GM21515 (cell line): ENCODE measurements around the gene NVL.
A peak's percentile ranks its signal among the peaks of the same experiment; 100 is the strongest.
"Not testable (repeated sequence)": the region's sequence is repeated elsewhere in the genome, so short reads cannot be mapped to it uniquely, and the experiment has no call there.

Experiments used
- ATAC-seq: cut with Tn5 transposase; IDR thresholded peaks from one replicate; pipeline ENCODE4 v1.9.1; 2021; ENCODE audit not compliant: unreplicated experiment

Gene NVL

GRCh38 chr1:224238212-224238611 lies 91.8 kb downstream of the NVL start:
- no peak for ATAC-seq

DNA sequence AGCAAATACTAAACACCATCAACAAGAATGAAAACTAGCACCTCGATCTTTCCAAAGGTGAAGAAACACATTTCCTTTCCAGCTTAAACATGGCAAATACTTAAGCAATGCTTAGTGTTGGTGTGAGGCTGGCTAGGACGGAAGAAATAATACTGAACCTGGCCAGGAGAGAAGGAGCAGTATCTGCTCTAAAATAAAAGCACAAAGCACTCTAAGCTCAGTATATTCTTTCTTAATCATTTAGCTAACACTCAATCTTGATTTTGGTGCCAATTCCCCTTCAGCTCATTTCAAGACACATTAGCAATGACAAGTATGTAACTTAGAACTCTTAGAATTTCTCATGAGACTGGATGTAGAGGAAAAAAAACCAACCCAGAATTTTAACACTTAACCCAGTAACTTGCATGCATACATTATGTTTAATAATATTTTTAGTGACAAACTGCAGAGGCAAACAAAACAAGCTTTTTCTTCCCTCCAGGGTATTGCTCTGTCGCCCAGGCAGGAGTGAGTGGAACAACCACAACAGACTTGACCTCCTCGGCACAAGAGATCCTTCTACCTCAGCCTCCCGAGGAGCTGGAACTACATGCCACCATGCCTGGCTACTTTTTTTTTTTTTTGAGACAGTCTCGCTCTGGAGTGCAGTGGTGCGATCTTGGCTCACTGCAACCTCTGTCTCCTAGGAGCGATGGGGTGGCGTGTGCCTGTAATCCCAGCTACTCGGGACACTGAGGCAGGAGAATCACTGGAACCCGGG lies 92.7 kb downstream of the NVL start:
- ATAC-seq, result no peak

GRCh38 chr1:224235813-224236493 lies 94.0 kb downstream of the NVL start:
- ATAC-seq, result no peak

GRCh38 chr1:224234017-224234416 lies 96.0 kb downstream of the NVL start:
- ATAC-seq, result no peak

DNA sequence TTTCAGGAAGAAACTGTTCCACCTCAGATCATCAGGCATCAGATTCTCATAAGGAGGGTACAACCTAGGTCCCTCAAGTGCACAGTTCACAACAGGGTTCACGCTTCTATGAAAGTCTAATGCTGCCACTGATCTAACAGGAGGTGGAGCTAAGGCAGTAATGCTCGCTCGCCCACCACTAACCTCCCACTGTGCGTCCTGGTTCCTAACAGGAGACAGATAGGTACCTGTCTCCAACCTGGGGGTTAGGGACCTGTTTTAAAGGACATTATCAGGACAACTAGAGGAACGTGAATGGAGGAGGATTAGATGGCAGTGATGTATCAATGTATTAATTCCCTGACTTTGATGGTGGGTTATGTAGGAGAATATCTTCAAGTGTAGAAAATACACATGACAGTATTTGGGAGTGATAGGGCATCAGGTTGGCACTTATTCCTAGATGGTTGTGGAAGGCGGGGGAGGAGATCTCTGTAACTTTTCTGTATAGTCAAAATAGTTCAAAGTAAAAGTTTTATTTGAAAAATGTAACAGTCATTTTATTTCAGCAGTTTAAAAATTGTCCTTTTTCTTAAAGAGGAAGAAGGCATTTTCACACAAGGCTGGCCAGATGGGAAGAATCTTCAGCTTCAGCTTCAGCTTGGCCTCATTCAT lies 103.0 kb downstream of the NVL start:
- ATAC-seq, result no peak

GRCh38 chr1:224223819-224224714 lies 105.9 kb downstream of the NVL start:
- no peak for ATAC-seq

DNA sequence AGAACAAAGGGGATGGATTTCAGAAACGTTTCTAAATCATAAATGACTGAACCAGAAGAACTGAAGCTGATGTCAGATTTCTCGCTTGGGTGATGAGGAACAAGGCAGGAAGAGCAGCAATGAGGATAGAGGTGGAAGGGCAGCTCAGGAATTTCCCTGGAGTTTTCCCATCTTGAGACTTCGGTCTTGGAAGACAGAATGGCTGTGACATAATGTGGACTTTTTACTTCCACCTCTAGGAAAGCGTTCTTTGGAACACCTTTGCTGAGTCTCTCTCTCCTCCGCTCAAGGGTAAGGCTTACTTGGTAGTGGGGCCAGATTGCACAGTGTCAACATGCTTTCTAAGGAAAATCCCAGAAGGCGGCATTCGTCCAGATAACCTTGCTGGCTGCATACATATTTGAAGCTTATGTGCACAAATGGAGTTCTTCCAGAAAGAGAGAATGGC lies 110.3 kb downstream of the NVL start:
- ATAC-seq, result no peak

DNA sequence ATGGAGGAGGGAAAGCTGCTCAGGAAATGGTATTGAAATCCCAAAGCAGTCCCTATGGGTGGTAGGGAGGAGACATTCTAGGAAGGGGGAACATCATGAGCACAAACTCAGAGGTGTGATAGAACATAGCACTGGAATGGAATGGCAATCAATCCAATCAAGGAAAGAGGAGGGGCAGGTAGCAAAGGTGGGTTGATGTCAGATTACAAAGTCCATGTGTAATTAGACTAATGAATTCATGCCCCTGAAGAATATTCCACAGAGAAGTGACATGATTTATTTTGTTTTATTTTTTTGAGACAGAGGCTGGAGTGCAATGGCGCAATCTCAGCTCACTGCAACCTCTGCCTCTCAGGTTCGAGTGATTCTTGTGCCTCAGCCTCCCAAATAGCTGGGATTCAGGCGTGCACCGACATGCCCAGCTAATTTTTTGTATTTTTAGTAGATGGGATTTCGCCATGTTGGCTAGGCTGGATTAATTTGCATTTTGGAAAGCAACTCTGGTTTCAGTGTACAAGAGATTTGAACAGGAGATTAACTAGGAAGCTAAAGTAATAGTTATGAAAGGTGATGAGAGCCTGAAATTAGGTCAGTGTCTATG lies 110.9 kb downstream of the NVL start:
- ATAC-seq, result no peak

DNA sequence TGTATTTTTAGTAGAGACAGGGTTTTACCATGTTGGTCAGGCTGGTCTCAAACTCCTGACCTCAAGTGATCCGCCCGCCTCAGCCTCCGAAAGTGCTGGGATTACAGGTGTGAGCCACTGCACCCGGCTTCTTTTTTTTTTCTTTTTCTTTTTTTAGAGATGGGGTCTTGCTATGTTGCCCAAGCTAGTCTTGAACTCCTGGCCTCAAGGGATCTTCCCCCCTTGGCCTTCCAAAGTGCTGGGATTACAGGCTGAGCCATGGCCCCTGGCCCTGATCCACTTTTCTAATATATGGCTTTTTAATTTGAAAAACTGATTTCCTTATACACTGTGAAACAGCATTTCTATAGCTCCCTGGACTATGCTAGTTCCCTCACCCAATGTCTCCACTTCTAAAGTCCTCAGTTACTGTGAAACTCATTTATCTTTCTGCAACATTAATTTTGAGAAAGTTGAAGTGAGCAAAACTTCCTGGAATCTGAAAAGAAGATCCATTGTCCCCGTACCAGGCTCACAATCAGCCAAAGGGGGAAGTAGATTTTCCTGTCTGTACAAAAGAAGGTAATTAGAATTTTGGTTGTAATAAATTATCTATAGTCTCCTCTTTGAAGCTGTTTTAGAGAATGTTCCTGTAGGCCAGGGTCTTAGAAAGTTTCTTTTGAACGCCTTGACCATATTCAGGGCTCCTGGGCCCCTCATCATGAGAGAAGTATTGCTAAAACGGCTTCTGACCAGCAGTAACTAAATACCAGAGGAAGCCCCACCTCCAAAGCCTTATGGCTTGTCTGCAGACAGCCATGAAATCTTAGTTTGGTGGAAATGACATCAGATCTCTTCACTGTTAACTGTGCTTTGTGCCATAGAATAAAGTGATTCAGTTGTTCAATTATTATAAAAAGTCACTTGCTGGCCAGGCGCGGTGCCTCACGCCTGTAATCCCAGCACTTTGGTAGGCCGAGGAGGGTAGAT lies 112.0 kb downstream of the NVL start:
- no peak for ATAC-seq

DNA sequence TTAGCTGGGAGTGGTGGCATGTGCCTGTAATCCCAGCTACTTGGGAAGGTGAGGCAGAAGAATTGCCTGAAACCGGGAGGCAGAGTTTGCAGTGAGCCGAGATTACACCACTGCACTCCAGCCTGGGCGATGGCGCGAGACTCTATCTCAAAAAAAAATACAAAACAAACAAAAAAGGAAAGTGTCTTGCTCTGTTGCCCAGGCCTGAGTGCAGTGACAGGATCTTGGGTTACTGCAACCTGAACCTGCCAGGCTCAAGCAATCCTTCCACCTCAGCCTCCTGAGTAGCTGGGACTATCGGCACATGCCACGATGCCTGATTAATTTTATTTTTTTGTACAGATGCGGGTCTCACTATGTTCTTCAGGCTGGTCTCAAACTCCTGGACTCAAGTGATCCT lies 113.6 kb downstream of the NVL start:
- ATAC-seq, result no peak

DNA sequence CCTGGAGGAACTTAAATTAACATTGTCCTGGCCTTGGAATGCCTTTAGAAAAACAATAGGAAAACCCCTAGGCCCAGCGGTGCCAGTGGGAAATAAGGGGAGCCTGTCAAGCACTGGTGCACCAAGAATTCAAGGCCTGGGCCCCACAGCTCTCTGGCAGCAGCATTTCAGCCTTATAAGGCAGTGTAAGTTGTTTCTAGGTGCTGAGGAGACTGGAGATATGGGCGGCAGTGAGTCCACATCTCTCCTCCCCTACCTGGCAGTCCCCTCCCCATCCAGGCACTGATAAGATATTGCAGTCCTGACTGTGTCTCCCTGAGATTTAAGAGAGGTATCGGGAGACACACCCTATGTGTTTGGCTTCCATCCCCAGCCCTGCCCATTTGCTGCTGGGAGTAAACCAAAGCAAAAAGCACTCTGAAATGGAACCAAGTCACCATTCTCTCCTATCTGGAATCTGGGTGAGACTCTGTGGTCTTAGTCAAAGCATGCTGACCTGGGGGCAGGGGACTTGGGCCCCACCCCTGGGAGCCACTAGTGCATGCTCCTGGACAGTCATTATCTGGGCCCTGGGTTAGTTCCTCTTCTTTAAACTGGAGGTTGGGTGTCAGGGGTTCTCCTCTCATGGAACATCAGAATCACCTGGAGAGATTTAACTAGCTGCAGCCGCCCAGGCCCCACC lies 116.4 kb downstream of the NVL start:
- ATAC-seq, result no peak

DNA sequence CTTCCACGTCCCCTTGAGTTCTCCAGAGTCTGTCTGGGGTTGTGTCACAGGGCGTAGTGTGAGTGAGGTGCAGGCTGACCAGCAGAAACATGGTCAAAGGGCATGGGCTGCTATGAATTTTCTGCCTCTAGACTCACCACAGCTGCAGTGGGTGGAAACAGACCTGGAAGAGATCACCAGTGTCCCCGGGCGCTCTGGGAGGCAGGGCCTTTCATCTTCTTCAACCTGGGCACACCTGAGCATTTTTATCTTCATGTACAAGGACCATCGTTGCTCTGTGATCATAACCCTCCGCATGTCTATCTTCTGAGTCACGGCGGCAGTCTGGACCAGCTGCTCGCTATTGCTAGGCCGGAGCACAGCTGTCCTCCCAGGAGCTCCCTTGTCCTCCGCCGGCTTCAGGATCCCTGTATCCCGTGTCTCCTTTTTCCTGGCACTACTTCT lies 117.3 kb downstream of the NVL start:
- ATAC-seq, result no peak

- no peak for ATAC-seq
These were observed 118.6 kb downstream of the NVL start for GRCh38 chr1:224211206-224211962.

DNA sequence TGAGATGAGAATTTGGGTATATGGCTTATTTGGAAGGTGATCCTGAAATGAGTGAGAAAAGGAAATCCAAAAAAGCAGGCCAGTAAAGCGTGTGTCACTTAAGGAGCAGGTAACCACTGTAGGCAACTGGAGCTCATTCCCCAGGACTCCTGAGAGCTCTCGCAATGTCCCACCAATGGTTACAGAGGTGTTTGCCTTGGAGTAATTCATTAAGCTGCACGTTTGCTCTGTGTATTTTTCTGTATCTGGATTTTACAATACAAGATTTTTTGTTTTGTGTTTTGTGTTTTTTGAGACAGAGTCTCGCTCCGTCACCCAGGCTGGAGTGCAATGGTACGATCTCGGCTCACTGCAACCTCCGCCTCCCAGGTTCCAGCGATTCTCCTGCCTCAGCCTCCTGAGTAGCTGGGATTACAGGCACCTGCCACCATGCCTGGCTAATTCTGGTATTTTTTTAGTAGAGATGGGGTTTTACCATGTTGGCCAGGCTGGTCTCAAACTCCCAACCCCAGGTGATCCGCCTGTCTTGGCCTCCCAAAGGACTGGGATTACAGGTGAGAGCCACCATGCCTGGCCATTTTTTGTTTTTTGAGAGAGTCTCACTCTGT lies 123.9 kb downstream of the NVL start:
- ATAC-seq, result not testable (repeated sequence)

- ATAC-seq, result no peak
These were observed 124.5 kb downstream of the NVL start for GRCh38 chr1:224205438-224205840.

DNA sequence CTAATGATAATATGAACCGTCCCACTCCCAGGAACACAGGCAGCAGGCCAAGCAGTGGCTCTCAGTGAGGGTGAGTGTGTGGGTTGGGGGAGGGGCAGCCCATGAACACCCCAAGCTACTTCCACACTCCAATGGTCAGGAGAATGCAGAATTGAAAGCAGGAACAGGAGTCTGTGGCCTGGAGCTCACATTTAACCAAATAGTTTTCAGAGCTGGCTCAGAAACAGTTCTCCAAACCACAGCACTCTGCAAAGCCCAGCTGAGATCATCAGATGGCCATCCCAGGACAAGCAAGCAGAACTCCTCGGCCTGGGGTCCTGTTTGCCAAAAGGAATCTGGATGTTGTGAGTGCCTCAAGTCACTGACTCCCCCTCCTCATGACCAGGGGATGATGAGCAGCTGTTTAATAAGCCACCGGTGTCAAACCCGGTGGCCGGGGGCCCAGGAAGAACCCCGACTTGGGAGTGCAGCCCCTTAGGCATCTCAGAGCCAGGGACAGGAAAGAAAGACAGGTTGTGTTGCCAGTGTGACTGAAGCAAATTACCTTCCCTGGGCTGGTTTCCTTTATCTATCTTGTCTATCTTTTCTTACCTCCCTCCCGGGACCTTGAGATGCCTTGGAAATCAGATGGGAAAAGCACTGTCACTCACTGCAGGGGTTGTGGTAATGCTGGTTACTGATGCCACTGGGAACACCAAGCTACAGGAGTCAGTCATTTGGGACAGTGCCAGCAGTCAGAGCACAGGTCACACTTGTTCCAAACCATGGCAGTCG lies 126.5 kb downstream of the NVL start:
- ATAC-seq, result peak; percentile 67

- no peak for ATAC-seq
These were observed 128.1 kb downstream of the NVL start for GRCh38 chr1:224201853-224202252.
